OCI-LY7 (cell line): ENCODE data around the gene SLC13A2. TPM values are rescaled to one million over a fixed set of nuclear protein-coding genes. Genes with fewer than 3 reads are reported as not detected.
"Not testable (repeated sequence)": the region's sequence is repeated elsewhere in the genome, so short reads cannot be mapped to it uniquely, and the experiment has no call there.

ENCODE experiments used
- BruUV-seq: library from RNA; stranded (reverse); fragments of 400-500 nt; replicated peaks from 2 replicates; lab custom pipeline; 2021; lab: Mats Ljungman, UMichigan
- CTCF ChIA-PET: fragments of 300-600 bp; sonication (Branson Sonifier 250); formaldehyde crosslinking; loops from one replicate; lab custom pipeline; 2022; ENCODE audit warnings: antibody characterized with exemption; ENCODE audit not compliant: unreplicated experiment; lab: Charles Lee
- POLR2A ChIA-PET: fragments of 300-600 bp; sonication (Branson Sonifier 250); formaldehyde crosslinking; loops from one replicate; lab custom pipeline; 2022; ENCODE audit warnings: antibody characterized with exemption; lab: Charles Lee
- DNase-seq: peaks from one replicate; pipeline ENCODE4 v3.0.0-alpha.2; 2015; ENCODE audit warnings: low spot score
- H2AFZ ChIP-seq: fragments of 200-600 bp; sonication (generic), shearing (Covaris generic); 2 replicates; pipeline ENCODE4 v1.6.1; 2014; ENCODE audit warnings: mild to moderate bottlenecking, antibody characterized with exemption, low read length, moderate library complexity
- H3K27ac ChIP-seq: fragments of 200-600 bp; sonication (generic); 2 replicates; pipeline ENCODE4 v1.5.1; 2014; ENCODE audit warnings: mixed run types, low read depth, mild to moderate bottlenecking, moderate library complexity, low read length, inconsistent platforms; ENCODE audit not compliant: poor library complexity, severe bottlenecking
- H3K36me3 ChIP-seq: fragments of 200-600 bp; sonication (generic); 2 replicates; pipeline ENCODE4 v1.6.1; 2014; ENCODE audit warnings: mild to moderate bottlenecking, antibody characterized with exemption, low read length, moderate library complexity, mixed read lengths; ENCODE audit not compliant: insufficient read depth
- H3K4me1 ChIP-seq: fragments of 200-600 bp; sonication (generic); 2 replicates; pipeline ENCODE4 v1.5.1; 2014; ENCODE audit warnings: mild to moderate bottlenecking, low read length; ENCODE audit not compliant: insufficient read depth, poor library complexity, severe bottlenecking
- H3K4me2 ChIP-seq: fragments of 200-600 bp; sonication (generic); 2 replicates; pipeline ENCODE4 v1.6.1; 2014; ENCODE audit warnings: mild to moderate bottlenecking, low read length
- H3K4me3 ChIP-seq: fragments of 200-600 bp; sonication (generic); 2 replicates; pipeline ENCODE4 v1.5.1; 2014; ENCODE audit warnings: mild to moderate bottlenecking, low read depth, low read length; ENCODE audit not compliant: poor library complexity, severe bottlenecking
- H3K79me2 ChIP-seq: fragments of 200-600 bp; sonication (generic); 2 replicates; pipeline ENCODE4 v1.6.1; 2016; ENCODE audit warnings: low read depth, mild to moderate bottlenecking, low read length, moderate library complexity, mixed read lengths; ENCODE audit not compliant: insufficient read depth
- H3K9me2 ChIP-seq: fragments of 200-600 bp; sonication (generic); 2 replicates; pipeline ENCODE4 v1.6.1; 2016; ENCODE audit warnings: mild to moderate bottlenecking, low read length, mixed read lengths; ENCODE audit not compliant: insufficient read depth
- H3K9me3 ChIP-seq: fragments of 200-600 bp; sonication (generic); 2 replicates; pipeline ENCODE4 v1.6.1; 2014; ENCODE audit warnings: mild to moderate bottlenecking, mixed run types, low read length, mixed read lengths
- H4K20me1 ChIP-seq: fragments of 200-600 bp; sonication (generic); 2 replicates; pipeline ENCODE4 v1.6.1; 2014; ENCODE audit warnings: mild to moderate bottlenecking, antibody characterized with exemption, low read length, moderate library complexity, mixed read lengths; ENCODE audit not compliant: insufficient read depth
- CTCF ChIP-seq: fragments of 200-600 bp; sonication (generic); conservative IDR thresholded peaks from 2 replicates; pipeline ENCODE4 v1.5.1; 2014; ENCODE audit warnings: mild to moderate bottlenecking, antibody characterized with exemption, low read length, moderate library complexity, mixed read lengths
- EZH2phosphoT487 ChIP-seq: fragments of 200-600 bp; sonication (generic); IDR thresholded peaks from 2 replicates; pipeline ENCODE4 v1.6.1; 2018; ENCODE audit warnings: low read depth, borderline replicate concordance, mild to moderate bottlenecking, mixed run types, antibody characterized with exemption, low read length, moderate library complexity, mixed read lengths
- intact Hi-C: fragments of 100-400 bp; cut with micrococcal nuclease; formaldehyde crosslinking; loops from one replicate; pipeline ENCODE4 v1.10.0; 2022; ENCODE audit not compliant: unreplicated experiment
- total RNA-seq, 2 experiments: library from RNA; depleted of rRNA in 1 of 2; stranded (reverse); fragments of >200 nt in 1 of 2; shearing (Covaris generic) in 1 of 2; gene quantifications; 2 replicates each; pipeline ENCODE4 v1.2.3, GENCODE V29; 2014 to 2022

The SLC13A2 gene
- total RNA-seq, 2 experiments from 2014 or later: not detected

- H3K27ac ChIP-seq: no peak overlapping the region
- no peak overlapping the region for H3K4me2 ChIP-seq
- DNase-seq: no peak
- BruUV-seq: no TSS peak
- ChIA-PET CTCF (no interaction called here), POLR2A (no interaction called here)
- H3K4me3 ChIP-seq: no peak overlapping the region
- no peaks in the 10 kb centered on the region for H3K36me3 ChIP-seq
- TF ChIP-seq EZH2phosphoT487 (no peak), CTCF (no peak)
- no peaks in the 10 kb centered on the region for H3K9me2 ChIP-seq
- H3K79me2 ChIP-seq: no peaks in the 10 kb centered on the region
- no peaks in the 10 kb centered on the region for H3K4me1 ChIP-seq
- no peak overlapping the region for H2AFZ ChIP-seq
- H3K9me3 ChIP-seq: no peaks in the 10 kb centered on the region
- no peaks in the 10 kb centered on the region for H4K20me1 ChIP-seq
- intact Hi-C loops: no loop called here
Measured at GRCh38 chr17:28467456-28468025, 5.9 kb upstream of the SLC13A2 start.

- H3K4me2 ChIP-seq, H3K9me2 ChIP-seq, H3K4me1 ChIP-seq, H4K20me1 ChIP-seq, H3K36me3 ChIP-seq, H3K9me3 ChIP-seq, H3K27ac ChIP-seq, H3K79me2 ChIP-seq, CTCF ChIA-PET, H2AFZ ChIP-seq, intact Hi-C loops, H3K4me3 ChIP-seq, POLR2A ChIA-PET, DNase-seq: not testable (repeated sequence)
- TSS peak; percentile 89 for BruUV-seq
Measured at GRCh38 chr17:28468033-28468735, 5.3 kb upstream of the SLC13A2 start.

- TF ChIP-seq CTCF: no peak
- no peak for TF ChIP-seq EZH2phosphoT487
- H4K20me1 ChIP-seq: no peaks in the 10 kb centered on the region
- no peaks in the 10 kb centered on the region for H3K9me2 ChIP-seq
- H3K27ac ChIP-seq: no peak overlapping the region
- H3K9me3 ChIP-seq: no peaks in the 10 kb centered on the region
- intact Hi-C loops: no loop called here
- DNase-seq: no peak
- no peak overlapping the region for H2AFZ ChIP-seq
- no peaks in the 10 kb centered on the region for H3K79me2 ChIP-seq
- no TSS peak for BruUV-seq
- ChIA-PET CTCF (no interaction called here), POLR2A (no interaction called here)
- H3K36me3 ChIP-seq: no peaks in the 10 kb centered on the region
- no peaks in the 10 kb centered on the region for H3K4me1 ChIP-seq
- H3K4me3 ChIP-seq: no peak overlapping the region
- no peak overlapping the region for H3K4me2 ChIP-seq
Measured at GRCh38 chr17:28468781-28469180, 4.7 kb upstream of the SLC13A2 start.
